HG03097 (cell line): ENCODE measurements around the gene R3HDML.

Experiments used
- ATAC-seq: cut with Tn5 transposase; IDR thresholded peaks from one replicate; pipeline ENCODE4 v1.9.1; 2021; ENCODE audit not compliant: unreplicated experiment, low FRiP score

Gene R3HDML

GRCh38 chr20:44360221-44360620, 23.4 kb downstream of the R3HDML start:
- ATAC-seq = no peak

- ATAC-seq = no peak
Observed at GRCh38 chr20:44361021-44361420, 24.2 kb downstream of the R3HDML start.

DNA sequence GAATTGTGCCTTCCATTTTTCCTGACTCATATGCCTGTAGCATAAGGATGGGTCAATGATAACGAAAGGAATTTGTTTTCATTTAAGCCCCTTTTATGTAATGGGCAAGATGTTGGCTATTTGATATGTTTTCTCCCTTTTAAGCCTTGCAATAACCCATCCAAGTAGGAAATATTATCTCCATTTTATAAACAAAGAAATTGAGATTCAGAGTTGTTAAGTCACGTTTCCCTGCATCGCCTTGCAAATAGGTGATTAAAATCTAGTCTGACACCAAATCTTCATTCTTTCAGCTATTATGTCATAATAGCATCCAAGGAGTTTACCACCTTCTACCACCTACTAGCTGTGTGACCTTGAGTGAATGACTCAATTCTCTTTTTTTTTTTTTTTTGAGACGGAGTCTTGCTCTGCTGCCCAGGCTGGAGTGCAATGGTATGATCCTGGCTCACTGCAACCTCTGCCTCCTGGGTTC, 25.7 kb downstream of the R3HDML start:
- ATAC-seq = no peak

- ATAC-seq = no peak
Observed at GRCh38 chr20:44364068-44364467, 27.2 kb downstream of the R3HDML start.

- ATAC-seq = no peak
Observed at GRCh38 chr20:44364780-44365179, 27.9 kb downstream of the R3HDML start.

GRCh38 chr20:44367746-44368145, 30.9 kb downstream of the R3HDML start:
- ATAC-seq = no peak

GRCh38 chr20:44370639-44371218, 33.9 kb downstream of the R3HDML start:
- no peak for ATAC-seq

GRCh38 chr20:44382641-44383040, 45.8 kb downstream of the R3HDML start:
- ATAC-seq = no peak

- no peak for ATAC-seq
Observed at GRCh38 chr20:44384423-44385027, 47.7 kb downstream of the R3HDML start.

GRCh38 chr20:44388466-44389023, 51.7 kb downstream of the R3HDML start:
- no peak for ATAC-seq

DNA sequence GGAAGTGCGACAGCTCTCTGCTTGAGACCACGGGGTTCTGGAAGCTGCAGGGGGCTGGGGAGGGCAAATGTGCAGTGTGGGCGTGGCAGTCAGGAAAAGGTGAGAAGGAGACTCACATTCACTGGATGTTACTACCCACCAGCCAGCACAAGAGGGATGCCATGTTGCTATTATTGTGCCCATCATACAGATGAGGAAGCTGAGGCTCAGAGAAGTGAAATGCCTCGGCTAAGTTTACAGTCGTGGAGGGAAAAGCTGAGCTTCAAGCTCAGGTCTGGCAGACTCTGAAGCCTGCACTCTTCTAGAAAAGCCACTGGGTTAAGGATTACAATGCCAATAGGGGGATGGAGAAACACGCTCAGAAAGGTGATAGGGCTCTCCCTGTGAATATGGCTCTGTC, 53.0 kb downstream of the R3HDML start:
- no peak for ATAC-seq

- ATAC-seq = no peak
Observed at GRCh38 chr20:44390280-44390679, 53.4 kb downstream of the R3HDML start.

GRCh38 chr20:44392088-44392775, 55.4 kb downstream of the R3HDML start:
- no peak for ATAC-seq

GRCh38 chr20:44392776-44393607, 56.1 kb downstream of the R3HDML start:
- ATAC-seq = no peak

GRCh38 chr20:44393608-44394451, 57.0 kb downstream of the R3HDML start:
- ATAC-seq = no peak

DNA sequence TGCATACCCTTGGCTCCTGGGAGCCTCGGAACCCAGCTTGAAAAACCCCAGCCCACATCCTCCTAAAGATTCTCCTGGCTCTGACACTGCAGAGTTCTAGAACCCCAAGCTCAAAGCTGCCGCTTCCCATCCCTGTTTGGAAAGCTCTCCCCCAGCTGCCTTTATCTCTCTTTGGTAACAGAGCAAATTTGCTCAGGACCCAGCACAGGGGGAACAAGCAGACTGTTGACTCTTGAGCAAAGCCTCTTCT, 57.5 kb downstream of the R3HDML start:
- no peak for ATAC-seq

DNA sequence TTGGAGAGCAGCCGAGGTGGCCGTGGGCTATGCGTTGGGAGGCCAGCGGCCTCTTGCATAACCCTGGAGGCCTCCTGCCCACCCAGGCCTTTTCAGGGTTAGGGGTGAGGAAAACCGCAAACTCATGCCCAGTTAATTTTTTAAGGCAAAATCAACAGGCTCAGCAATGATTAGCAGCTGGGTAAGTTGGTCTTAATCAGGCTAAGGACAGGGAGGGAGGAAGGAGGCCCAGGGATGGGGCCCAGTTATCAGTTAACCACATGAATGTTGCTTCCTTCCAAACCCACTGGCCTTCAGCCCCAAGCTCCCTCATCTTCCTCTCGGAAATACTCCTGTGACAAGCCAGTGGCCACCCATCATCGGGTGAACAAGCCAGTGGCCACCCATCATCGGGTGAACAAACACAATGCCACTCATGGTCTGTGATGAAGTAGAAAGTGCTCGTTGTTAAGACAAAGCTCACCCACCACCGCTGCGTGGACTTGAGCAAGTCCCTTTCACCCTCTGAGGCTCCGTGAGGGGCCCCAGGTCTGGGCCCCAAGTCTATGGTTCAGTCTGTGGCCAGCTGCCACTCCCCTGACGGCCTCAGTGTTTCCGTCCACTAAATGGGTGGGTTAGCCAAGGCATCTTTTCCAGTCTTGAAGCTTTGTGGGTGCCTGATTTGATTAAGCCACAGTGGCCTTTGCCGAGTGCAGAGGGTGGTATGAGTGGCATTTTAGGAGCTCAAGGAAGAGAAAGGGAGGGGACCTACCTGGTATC, 58.0 kb downstream of the R3HDML start:
- no peak for ATAC-seq

GRCh38 chr20:44395461-44396340, 58.9 kb downstream of the R3HDML start:
- no peak for ATAC-seq
